HG02840 (cell line): Measurements from ENCODE around the gene B4GALNT4.
"Not testable (repeated sequence)": the region's sequence is repeated elsewhere in the genome, so short reads cannot be mapped to it uniquely, and the experiment has no call there.

Source experiments
- ATAC-seq: cut with Tn5 transposase; IDR thresholded peaks from one replicate; pipeline ENCODE4 v1.9.1; 2021; ENCODE audit warnings: mild to moderate bottlenecking, moderate library complexity, moderate number of reproducible peaks; ENCODE audit not compliant: unreplicated experiment, low FRiP score

B4GALNT4 gene, protein sequence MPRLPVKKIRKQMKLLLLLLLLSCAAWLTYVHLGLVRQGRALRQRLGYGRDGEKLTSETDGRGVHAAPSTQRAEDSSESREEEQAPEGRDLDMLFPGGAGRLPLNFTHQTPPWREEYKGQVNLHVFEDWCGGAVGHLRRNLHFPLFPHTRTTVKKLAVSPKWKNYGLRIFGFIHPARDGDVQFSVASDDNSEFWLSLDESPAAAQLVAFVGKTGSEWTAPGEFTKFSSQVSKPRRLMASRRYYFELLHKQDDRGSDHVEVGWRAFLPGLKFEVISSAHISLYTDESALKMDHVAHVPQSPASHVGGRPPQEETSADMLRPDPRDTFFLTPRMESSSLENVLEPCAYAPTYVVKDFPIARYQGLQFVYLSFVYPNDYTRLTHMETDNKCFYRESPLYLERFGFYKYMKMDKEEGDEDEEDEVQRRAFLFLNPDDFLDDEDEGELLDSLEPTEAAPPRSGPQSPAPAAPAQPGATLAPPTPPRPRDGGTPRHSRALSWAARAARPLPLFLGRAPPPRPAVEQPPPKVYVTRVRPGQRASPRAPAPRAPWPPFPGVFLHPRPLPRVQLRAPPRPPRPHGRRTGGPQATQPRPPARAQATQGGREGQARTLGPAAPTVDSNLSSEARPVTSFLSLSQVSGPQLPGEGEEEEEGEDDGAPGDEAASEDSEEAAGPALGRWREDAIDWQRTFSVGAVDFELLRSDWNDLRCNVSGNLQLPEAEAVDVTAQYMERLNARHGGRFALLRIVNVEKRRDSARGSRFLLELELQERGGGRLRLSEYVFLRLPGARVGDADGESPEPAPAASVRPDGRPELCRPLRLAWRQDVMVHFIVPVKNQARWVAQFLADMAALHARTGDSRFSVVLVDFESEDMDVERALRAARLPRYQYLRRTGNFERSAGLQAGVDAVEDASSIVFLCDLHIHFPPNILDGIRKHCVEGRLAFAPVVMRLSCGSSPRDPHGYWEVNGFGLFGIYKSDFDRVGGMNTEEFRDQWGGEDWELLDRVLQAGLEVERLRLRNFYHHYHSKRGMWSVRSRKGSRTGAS

DNA sequence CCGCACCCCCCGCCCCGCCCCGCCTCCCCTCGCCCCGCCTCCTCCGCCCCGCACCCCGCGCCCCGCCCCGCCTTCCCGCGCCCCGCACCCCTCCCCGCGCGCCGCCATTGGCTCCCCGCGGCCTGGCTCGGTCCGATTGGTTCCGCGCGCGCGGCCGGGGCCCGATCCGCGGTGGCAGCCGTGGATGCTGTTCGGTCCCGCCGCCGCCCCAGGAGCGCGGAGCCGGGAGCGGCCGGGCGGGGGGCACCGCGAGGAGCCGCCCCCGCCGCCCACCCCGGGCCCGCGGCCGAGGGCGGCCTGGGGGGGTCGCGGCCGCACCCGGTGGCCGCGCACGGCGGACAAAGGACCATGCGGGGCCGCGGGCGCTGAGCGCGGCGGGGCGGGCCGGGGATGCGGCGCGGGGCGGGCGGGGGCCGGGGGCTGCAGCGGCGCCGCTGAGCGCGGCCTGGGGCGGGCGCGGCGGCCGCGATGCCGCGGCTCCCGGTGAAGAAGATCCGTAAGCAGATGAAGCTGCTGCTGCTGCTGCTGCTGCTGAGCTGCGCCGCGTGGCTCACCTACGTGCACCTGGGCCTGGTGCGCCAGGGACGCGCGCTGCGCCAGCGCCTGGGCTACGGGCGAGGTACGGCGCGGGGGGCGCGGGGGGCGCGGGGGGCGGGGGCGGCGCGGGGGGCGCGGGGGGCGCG lies at the start of gene B4GALNT4:
TSS of gene B4GALNT4 (plus strand) at position 164 of the 683 bp plus-strand sequence. CDS start at position 469, 305 bp downstream.
- ATAC-seq = no peak

DNA sequence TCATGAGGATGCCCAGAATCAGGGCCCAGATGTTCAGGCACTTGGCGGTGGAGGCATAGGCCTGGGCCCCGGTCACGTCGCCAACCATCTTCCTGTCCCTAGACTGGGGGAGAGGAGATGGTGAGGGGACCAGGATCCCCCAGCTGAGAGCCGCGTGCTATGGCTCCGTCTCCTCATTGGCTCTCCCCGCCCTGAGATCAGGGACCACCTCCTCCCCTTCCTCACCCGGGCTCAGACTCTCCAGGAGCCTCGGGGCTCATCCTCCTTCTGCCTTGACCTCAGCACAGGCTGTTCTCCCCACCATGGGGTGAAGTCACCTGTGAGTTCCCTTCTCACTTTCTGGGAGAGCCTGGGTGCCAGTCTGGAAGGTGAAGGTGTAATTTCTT lies 49.4 kb upstream of the B4GALNT4 start:
- ATAC-seq = not testable (repeated sequence)

DNA sequence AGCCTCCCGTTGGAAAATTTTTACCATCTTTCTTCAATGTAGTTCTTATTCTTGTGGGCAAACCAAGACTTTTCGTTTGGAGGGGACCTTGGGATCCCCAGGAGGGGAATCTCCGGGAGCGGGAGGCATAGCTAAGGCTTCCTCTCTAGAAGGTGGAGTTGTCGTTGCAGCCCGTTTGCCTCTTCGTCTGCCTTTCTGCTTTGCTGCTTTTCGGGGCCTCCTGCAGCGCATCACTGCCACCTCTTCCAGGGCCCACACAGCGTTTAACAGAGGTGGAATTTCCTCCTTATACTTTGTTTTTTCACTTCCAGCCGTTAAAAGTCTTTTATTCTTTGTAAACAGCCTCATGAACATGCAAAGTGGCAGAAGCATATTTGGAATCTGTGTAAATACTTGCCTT lies 45.1 kb upstream of the B4GALNT4 start:
- ATAC-seq = no peak

DNA sequence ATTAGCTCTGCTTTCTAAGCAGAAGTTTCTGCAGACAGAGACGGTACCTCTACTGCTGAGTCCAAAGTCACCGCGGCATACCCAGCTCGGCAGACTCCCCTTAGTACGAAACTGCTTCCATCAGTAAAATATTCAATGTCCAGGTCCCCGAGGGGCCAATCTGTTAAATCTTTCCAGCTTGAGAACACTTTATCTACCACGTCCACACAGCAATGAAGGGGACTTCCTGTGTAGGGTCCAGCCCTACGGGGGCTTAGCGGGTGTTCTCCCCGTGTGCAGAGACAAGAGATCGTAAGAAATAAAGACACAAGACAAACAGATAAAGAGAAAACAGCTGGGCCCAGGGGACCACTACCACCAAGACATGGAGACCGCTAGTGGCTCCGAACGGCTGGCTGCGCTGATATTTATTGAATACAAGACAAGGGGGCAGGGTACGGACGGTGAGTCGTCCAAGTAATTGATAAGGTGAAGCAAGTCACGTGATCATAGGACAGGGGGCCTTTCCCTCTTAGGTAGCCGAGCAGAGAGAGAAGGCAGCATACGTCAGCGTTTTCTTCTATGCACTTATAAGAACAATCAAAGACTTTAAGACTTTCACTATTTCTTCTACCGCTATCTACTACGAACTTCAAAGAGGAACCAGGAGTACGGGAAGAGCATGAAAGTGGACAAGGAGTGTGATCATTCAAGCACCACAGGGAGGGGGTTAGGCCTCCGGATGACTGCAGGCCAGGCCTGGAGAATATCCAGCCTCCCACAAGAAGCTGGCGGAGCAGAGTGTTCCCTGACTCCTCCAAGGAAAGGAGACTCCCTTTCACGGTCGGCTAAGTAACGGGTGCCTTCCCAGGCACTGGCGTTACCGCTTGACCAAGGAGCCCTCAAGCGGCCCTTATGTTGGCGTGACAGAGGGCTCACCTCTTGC lies 44.4 kb upstream of the B4GALNT4 start:
- ATAC-seq = not testable (repeated sequence)

DNA sequence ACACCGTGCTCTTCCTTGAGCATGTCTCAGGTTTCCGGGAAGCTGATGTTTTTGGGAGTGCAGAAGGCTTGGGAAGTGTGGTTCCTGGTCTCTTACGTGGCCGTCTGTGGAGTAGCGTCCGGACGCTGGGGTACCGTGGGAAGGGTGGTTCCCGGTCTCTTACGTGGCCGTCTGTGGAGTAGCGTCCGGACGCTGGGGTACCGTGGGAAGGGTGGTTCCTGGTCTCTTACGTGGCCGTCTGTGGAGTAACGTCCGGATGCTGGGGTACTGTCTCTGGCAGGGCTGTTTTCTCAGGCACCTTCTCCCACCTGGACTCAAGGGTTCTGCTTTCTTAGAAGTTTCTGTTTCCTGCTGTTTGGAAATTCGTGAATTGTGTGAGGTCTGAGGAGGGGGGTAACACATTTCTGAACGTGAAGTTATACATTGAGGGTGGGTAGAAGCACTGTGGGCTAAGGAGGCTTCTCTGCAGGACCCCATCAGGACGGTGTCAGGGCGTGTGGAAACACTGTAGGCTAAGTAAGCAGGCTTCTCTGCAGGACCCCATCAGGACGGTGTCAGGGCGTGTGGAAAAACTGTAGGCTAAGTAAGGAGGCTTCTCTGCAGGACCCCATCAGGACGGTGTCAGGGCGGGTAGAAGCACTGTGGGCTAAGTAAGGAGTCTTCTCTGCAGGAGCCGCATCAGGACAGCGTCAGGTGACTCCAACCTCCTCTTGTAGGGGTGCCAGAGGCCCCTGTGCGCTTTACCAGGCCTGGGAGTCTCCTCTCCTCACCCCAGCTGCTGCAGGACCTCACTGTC lies 43.3 kb upstream of the B4GALNT4 start:
- no peak for ATAC-seq

DNA sequence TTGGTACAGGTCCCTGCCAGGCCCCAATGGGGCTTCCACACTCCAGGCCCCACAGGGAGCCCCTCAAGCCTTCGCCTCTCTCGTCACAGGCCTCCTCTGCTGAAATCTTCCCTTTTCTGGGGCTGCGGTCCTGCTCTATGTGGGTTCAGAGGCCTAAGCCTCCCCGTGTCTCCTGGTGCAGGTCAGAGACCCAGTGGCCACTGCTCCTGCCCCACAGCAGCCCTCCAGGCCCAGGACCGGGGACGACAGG lies 42.8 kb upstream of the B4GALNT4 start:
- no peak for ATAC-seq

DNA sequence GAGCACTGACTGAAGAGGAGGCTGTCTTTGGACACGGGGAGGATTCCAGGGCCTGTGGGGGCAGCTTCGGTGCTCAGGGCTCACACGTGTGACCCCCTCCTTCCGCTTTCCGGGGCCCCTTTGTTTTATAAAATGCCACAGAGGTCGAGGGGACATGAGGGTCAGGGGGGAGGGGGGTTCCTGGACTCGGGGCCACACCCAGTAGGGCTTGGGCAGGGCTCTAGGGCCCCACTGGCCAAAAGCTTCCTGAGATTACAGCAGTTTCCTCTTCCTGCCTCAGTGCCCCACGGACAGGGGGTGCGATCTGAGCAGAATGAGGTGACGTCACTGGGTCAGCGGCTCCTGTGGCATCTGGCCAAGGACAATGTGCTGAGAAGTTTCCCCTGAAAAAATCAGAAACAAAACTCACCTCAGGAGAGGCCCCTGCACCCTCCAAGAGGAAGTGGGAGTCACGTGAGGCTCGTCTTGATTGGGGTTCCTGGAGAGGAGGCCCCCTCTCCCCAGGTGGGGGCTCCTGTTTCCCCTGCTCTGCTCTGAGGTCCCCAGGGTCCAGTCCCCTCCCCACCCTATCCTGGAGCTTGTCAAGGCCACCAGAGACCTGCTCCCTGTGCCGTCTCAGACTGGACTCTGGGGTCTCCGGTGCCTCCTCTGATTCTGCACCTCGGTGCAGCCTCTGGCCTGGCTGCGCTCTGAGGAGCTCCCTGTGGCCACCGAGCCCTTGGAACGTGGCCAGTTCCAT lies 42.3 kb upstream of the B4GALNT4 start:
- ATAC-seq = peak; percentile 52

DNA sequence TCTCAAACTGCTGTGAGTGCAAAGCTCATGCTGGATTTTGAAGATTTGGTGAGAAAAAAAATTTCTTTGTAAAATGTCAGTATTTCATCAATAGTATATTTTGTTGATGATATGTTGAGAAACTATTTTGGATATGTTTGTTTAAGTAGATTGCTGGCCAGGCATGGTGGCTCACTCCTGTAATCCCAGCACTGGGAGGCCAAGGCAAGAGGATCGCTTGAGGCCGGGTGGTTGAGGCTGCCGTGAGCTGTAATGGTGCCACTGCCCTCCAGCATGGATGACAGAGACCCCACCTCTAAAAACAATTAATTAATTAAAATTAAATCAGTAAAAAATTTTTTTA lies 41.7 kb upstream of the B4GALNT4 start:
- no peak for ATAC-seq

DNA sequence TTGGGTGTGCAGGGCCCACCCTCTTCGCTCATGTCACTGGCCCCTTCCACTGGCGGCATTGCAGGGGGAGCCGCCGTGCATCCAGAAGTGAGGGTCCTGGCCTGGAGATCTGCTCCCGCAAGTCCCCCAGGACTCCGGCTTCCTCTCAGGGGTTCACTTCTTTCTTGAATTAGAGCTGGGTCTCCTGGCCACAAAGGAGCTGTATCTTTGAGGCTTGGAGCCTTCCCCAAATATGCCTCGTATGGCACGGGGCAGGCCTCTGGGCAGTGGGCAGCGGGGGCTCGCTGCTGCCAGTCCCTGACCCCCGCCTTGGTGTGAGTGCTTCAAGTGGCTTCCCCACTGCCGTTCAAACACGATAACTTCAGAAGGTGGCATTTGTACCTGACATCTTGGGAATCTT lies 41.3 kb upstream of the B4GALNT4 start:
- ATAC-seq = no peak

DNA sequence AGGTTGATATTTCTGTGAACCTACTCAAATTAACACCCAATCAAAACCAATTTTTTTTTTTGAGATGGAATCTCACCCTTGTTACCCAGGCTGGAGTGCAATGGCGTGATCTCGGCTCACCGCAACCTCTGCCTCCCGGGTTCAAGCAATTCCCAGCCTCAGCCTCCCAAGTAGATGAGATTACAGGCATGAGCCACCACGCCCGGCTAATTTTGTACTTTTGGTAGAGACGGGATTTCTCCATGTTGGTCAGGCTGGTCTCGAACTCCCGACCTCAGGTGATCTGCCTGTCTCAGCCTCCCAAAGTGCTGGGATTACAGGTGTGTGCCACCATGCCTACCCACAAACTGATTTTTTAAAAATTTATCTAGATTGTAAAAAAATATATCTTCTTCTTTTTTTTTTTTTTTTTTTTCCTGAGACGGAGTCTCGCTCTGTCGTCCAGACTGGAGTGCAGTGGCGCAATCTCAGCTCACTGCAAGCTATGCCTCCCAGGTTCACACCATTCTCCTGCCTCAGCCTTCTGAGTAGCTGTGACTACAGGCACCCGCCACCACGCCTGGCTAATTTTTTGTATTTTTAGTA lies 40.7 kb upstream of the B4GALNT4 start:
- not testable (repeated sequence) for ATAC-seq

DNA sequence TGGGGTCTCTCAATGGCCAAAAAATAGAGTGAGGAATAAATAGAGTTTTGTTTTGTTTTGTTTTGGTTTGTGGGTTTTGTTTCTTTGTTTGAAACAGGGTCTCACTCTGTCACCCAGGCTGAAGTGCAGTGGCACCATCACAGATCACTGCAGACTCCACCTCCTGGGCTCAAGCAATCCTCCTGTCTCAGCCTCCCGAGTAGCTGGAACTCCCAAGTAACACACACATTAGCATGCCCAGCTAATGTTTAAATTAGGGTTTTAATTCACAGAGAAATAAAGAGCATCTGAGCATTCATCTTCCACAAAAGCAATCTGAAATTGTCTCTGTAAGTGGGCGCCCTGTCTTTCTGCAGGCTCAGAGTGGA lies 39.4 kb upstream of the B4GALNT4 start:
- no peak for ATAC-seq

DNA sequence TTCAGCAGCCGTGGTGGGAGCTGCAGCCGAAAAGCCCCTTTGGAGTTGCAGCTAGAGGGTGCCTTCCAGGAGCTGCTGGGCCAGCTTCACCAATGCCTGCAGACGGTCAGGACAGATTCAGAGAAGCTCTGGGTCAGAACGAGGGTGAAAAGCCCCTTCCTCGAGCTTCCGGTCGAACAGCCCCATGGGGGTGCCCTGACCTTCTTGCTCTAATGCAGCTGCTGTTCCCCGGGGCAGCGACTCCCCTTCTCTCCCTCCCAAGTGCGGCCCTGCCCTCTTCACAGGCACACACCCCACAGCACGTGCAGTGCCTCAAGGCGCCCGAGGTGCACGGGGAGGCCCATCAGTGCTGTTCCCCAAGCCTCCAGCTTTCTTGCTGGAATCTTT lies 39.0 kb upstream of the B4GALNT4 start:
- ATAC-seq = no peak

DNA sequence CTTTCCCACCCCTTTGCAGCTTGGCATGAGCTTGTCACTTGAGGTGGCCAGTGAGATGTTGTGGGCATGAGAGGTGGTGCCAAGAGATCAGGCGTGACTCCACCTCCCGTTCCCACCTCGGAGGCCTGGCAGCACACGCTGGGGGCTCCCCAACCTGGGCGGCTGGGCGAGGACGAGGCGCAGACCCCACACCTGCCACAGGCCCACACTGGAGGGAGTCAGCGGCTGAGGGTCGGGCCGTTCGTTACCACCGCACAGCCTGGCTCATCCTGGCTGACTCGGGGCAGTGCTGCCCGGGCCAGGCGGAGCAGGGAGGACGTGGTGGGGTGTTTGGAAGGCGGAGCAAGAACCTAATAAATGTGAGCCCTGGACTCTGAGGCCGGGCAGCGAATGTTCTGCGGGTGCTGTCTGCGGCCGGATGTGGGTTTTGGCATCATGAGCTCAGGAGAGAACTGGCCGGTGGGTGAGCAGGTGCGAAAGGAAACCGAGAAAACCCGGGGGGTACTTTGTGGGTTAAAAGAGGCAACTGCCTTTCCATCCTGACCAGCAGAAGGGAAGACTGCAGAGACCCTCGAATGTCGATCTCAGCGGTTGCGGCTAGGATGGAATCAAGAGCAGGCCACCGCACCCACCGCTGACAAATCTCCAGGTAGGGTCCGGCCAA lies 38.5 kb upstream of the B4GALNT4 start:
- ATAC-seq = no peak

DNA sequence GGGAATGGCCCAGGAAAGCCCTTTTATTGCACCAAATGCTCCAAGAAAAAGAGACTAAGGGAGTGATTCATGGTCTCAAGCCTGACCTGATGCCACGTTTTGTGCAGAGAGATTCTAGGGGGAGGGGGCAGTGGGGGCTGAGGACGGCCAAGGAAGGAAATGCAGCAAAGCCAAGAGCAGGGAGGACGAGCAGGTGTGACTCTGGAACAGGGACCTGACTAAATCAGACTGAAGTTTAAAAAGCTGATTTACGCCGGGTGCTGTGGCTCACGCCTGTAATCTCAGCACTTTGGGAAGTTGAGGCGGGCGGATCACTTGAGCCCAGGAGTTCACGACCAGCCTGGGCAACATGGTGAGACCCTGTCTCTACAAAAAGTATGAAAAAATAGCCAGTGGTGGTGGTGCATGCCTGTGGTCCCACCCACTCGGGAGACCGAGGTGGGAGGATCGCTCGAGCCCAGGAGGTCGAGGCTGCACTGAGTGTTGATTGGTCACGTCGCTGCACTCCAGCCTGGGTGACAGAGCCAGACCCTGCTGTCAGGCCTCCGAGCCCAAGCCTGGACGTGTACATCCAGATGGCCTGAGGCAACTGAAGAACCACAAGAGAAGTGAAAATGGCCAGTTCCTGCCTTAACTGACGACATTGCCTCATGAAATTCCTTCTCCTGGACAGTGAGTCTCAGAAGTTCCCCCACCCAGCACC lies 37.8 kb upstream of the B4GALNT4 start:
- ATAC-seq = no peak

DNA sequence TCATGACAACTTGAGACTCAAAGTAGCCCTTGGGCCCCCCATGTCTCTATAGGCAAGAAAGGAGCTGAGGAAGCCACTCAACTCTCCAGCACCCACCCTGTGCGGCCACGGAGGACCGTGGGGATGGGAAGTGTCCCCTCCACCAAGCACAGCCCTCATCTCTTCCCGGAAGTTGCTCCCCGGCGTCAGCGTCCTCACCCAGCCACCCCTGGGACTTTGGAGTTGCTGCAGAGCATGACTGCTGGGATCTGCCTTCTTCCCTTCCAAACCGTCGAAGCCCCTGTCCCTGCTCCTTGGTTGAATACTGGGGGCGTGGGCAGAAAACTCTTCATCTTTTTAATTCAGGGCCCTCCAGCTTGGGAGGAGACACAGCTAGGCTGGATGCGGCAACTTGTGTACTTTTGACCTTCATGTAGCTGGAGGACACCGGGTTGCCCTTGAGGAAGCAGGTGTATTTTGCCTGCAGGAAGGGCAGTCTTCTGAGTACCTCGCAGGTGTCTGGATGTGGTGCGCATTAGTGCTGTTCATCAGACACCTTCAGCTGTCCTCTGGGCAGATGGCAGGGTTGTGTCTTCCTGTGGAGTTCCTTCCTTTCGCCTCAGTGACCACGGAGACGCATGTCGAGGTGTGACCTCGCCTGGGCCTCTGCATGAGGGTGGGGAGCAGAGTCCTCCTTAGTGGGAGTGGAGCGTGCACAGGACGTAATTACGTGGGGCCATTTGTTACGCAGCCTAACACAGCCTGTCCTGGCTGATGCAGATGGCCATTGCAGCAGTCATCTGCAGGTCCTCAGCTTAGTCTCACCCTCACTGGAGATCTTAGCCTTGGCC lies 36.4 kb upstream of the B4GALNT4 start:
- ATAC-seq = no peak

DNA sequence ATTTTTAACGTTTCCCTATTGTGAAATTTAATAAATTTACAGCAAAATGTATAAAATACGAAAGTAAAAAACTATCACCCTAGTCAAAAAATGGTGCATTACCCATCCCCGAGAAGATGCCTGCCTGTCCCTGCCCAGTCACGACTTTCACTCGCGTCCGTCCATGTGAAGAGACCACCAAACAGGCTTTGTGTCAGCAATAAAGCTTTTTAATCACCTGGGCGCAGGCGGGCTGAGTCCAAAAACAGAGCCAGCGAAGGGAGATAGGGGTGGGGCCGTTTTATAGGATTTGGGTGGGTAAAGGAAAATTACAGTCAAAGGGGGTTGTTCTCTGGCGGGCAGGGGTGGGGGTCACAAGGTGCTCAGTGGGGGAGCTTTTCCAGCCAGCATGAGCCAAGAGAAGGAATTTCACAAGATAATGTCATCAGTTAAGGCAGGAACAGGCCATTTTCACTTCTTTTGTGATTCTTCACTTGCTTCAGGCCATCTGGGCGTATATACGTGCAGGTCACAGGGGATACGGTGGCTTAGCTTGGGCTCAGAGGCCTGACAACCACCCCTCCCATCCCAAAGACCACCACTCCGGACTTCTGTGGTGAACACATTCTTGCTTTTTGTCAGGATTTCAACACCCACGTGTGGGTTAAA lies 35.6 kb upstream of the B4GALNT4 start:
- ATAC-seq = not testable (repeated sequence)
